HG03108 (cell line): ENCODE measurements around the gene ZNF552.

Experiments
- ATAC-seq: cut with Tn5 transposase; IDR thresholded peaks from one replicate; pipeline ENCODE4 v1.9.1; 2021; ENCODE audit warnings: moderate library complexity; ENCODE audit not compliant: unreplicated experiment

The ZNF552 gene

GRCh38 chr19:57779220-57779845 lies 35.4 kb downstream of the ZNF552 start:
- ATAC-seq = no peak

- no peak for ATAC-seq
Measured at GRCh38 chr19:57778336-57778735, 36.4 kb downstream of the ZNF552 start.

- ATAC-seq = no peak
Measured at GRCh38 chr19:57776764-57777296, 37.9 kb downstream of the ZNF552 start.

- no peak for ATAC-seq
Measured at GRCh38 chr19:57773488-57773887, 41.2 kb downstream of the ZNF552 start.

- no peak for ATAC-seq
Measured at GRCh38 chr19:57771417-57771816, 43.3 kb downstream of the ZNF552 start.

- ATAC-seq = peak; percentile 99
Measured at GRCh38 chr19:57769345-57770131, 45.2 kb downstream of the ZNF552 start, which contains the start of gene ZNF586. Gene ZNF586 (plus strand): TSS chr19:57769676. CDS start chr19:57769843, 167 bp downstream.

- ATAC-seq = no peak
Measured at GRCh38 chr19:57759096-57759495, 55.6 kb downstream of the ZNF552 start.

- ATAC-seq = no peak
Measured at GRCh38 chr19:57757941-57758340, 56.8 kb downstream of the ZNF552 start.
